Activated CD4-positive, alpha-beta memory T cell treated with anti-CD3 and anti-CD28 coated beads for 36 hours (primary cell): ENCODE results near the gene PAX3. TPM values are rescaled to one million over a fixed set of nuclear protein-coding genes. Genes with fewer than 3 reads are reported as not detected.

Source experiments
- CTCF ChIA-PET: fragments of 350-600 bp; sonication (Branson Sonifier 250); formaldehyde crosslinking; loops from one replicate; lab custom pipeline; 2021; ENCODE audit warnings: antibody characterized with exemption, inconsistent platforms; lab: Charles Lee
- POLR2A ChIA-PET: fragments of 350-600 bp; sonication (Branson Sonifier 250); formaldehyde crosslinking; loops from one replicate; lab custom pipeline; 2021; ENCODE audit warnings: antibody characterized with exemption; lab: Charles Lee
- DNase-seq: peaks from one replicate; pipeline ENCODE4 v3.0.0-alpha.2; 2020
- H3K27ac Mint-ChIP-seq: one replicate; pipeline ENCODE4 v1.8.0; 2021; ENCODE audit warnings: mixed read lengths
- H3K27me3 Mint-ChIP-seq: one replicate; pipeline ENCODE4 v1.8.0; 2021; ENCODE audit warnings: mixed read lengths
- H3K36me3 Mint-ChIP-seq: one replicate; pipeline ENCODE4 v1.8.0; 2021; ENCODE audit warnings: mixed read lengths
- H3K4me1 Mint-ChIP-seq: one replicate; pipeline ENCODE4 v1.8.0; 2021; ENCODE audit warnings: low read depth, mixed read lengths
- H3K4me3 Mint-ChIP-seq: one replicate; pipeline ENCODE4 v1.8.0; 2021; ENCODE audit warnings: mild to moderate bottlenecking, mixed read lengths
- H3K9me3 Mint-ChIP-seq: one replicate; pipeline ENCODE4 v1.8.0; 2021; ENCODE audit warnings: mixed read lengths
- intact Hi-C: fragments of 100-400 bp; cut with micrococcal nuclease; formaldehyde crosslinking; loops from one replicate; pipeline ENCODE4 v1.15.1; 2023
- total RNA-seq, 2 experiments: library from RNA; stranded (reverse); gene quantifications; one replicate each; pipeline ENCODE4 v1.2.3, GENCODE V29; 2021

PAX3 gene
- total RNA-seq, 2 experiments from 2014 or later, result not detected

DNA sequence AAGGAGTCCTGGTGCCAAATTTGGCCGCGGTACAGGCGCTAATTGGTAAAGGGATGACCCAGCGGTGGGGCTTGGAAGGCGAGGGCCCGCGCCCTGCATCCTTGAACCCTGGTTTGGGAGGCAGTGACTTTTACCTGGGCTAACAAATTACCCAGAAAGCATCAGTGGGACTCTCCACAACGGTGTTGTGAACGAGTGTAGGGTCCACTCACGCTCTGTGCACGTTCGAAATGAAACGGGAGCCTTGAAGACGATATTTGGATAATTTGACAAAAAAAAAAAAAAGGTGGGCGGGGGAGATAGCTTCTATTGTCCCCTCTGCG is 3.0 kb upstream of the PAX3 start:
- H3K4me1 Mint-ChIP-seq, result peaks cover 54% of the 10 kb centered on the region
- no peak for DNase-seq
- CTCF ChIA-PET, result interaction anchor here (1.2 kb wide), 1 partner anchor 16 kb away, joined by 4 read pairs; no protein-coding TSS in a partner anchor
- intact Hi-C loops, result loop anchor here (5.0 kb wide), 1 partner anchor 59 kb away; no protein-coding TSS in a partner anchor
- H3K9me3 Mint-ChIP-seq, result no peaks in the 10 kb centered on the region
- POLR2A ChIA-PET, result no interaction called here
- peaks cover 6% of the 10 kb centered on the region for H3K36me3 Mint-ChIP-seq
- peaks cover 89% of the 10 kb centered on the region for H3K27me3 Mint-ChIP-seq
- no peak overlapping the region for H3K4me3 Mint-ChIP-seq
- no peak overlapping the region for H3K27ac Mint-ChIP-seq

DNA sequence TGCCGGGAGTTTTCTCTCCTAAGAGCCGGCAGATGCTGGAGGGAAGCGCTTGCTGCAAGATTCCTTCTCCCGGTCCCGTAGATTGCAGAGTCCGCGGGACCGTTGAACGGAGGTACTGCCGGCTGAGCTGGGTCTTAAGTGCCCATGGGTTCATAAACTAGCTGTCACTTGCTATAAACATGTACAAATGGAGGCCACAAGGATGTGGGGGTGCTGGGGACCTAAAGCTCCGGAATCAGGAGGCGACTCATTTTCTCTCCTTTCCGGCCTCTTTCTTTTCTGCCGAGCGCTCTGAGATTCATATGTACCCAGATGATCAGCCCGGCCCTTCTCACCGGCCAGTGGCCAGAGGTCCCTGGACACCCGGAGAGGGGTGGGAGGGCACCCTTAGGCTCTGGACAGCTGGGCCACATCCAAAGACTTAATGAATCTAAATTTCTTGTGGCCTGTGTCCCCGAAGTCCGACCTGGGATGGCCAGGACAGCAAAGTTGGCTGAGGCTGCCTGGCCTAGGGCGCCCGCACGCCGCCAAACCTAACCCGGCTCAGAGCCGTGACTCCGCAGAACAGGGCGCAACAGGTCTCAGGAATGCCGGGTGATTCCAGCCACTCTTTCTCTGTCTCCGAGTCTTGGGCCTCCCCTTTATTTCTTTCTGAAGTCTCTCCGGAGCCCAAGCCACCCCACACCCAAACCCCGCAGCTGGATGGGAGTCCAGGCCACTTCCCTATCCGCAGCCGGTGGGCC is 2.4 kb upstream of the PAX3 start:
- ChIA-PET CTCF (no interaction called here), POLR2A (no interaction called here)
- peaks cover 6% of the 10 kb centered on the region for H3K36me3 Mint-ChIP-seq
- no peak overlapping the region for H3K4me3 Mint-ChIP-seq
- no peak overlapping the region for H3K27ac Mint-ChIP-seq
- DNase-seq, result no peak
- H3K27me3 Mint-ChIP-seq, result peaks cover 89% of the 10 kb centered on the region
- intact Hi-C loops, result loop anchor here (5.0 kb wide), 1 partner anchor 59 kb away; no protein-coding TSS in a partner anchor
- no peaks in the 10 kb centered on the region for H3K9me3 Mint-ChIP-seq
- H3K4me1 Mint-ChIP-seq, result peaks cover 55% of the 10 kb centered on the region

DNA sequence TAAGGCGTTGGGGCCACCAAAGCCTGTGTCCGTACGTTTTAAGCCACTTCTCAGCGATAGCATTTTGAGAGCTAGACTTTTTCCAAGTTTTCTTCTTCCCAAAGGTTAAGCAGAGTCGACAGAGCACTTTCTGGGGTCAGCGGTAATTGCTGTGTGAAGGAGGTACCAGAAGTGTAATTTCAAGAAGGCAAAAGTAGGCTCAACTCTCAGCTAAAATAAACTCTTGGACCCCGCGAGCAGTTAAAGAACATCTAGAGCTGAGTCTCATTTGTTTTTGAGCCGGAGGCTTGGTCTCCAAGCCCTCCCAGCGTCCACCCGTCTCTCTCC is 1.9 kb upstream of the PAX3 start:
- Mint-ChIP-seq H3K4me1 (peaks cover 54% of the 10 kb centered on the region), H3K9me3 (no peaks in the 10 kb centered on the region), H3K4me3 (no peak overlapping the region), H3K36me3 (peaks cover 6% of the 10 kb centered on the region), H3K27ac (no peak overlapping the region), H3K27me3 (peaks cover 89% of the 10 kb centered on the region)
- ChIA-PET CTCF (no interaction called here), POLR2A (no interaction called here)
- DNase-seq, result no peak
- intact Hi-C loops, result loop anchor here (5.0 kb wide), 1 partner anchor 58 kb away; no protein-coding TSS in a partner anchor

DNA sequence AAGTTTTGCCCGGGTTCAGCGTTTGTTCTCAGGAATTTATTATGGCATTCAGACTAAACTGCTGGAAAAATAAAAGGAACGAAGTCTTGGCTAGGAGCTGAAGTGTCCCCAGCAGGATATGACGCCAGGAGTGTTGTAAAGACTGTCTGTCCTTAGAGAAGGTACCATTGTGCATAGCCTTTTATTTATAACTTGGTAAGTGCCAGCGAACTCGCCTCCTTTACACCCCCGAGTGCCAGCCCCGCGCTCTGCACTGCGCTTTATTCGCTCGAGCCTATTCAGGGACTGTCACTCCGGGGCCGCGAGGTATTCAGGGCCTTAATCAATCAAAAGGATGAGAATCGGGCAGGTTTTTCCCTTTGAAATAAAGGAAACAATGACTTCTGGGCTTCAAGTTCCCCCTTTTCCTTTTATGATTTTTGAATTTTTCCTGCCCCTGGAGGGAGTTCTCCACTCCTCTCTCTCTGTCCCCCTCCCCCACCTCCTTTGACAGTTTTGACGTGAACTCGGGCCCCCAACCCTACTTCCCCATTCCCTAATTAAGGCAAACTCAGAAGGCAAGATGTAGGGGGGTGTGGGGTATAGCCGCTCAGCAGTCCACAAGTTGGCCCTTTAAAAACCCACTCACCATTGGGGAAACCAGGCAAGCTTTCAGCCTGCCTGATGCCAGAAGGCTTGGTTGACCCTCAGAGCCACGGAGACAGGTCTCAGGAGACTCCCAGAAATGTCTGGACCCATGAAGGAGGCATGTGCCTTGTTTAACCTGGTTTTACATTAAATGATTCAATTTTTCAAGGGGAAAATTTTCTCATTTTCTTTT is 1.3 kb upstream of the PAX3 start:
- CTCF ChIA-PET, result no interaction called here
- H3K4me1 Mint-ChIP-seq, result peaks cover 54% of the 10 kb centered on the region
- POLR2A ChIA-PET, result no interaction called here
- peaks cover 89% of the 10 kb centered on the region for H3K27me3 Mint-ChIP-seq
- peaks cover 6% of the 10 kb centered on the region for H3K36me3 Mint-ChIP-seq
- intact Hi-C loops, result loop anchor here (5.0 kb wide), 1 partner anchor 58 kb away; no protein-coding TSS in a partner anchor
- no peaks in the 10 kb centered on the region for H3K9me3 Mint-ChIP-seq
- no peak for DNase-seq
- H3K4me3 Mint-ChIP-seq, result no peak overlapping the region
- H3K27ac Mint-ChIP-seq, result no peak overlapping the region

DNA sequence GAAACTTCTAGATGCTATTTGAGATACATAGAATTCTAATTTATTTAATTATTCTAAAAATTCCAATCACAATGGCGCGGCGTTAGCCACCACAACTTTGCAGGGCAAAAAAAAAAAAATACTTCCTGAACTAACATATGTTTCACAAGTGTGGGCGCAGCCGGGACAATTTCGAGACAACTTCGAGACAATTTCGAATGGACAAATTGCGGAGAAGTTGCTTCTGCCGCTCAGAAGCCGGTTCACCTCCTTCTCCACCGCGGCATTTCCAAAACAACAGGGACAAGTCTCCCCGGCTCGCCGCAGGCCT is 842 bp downstream of the PAX3 start:
- ChIA-PET POLR2A (no interaction called here), CTCF (no interaction called here)
- Mint-ChIP-seq H3K4me1 (peaks cover 45% of the 10 kb centered on the region), H3K27me3 (peaks cover 90% of the 10 kb centered on the region), H3K36me3 (peaks cover 6% of the 10 kb centered on the region), H3K27ac (no peak overlapping the region), H3K9me3 (no peaks in the 10 kb centered on the region), H3K4me3 (peak overlapping the region; percentile 20)
- intact Hi-C loops, result no loop called here
- no peak for DNase-seq

DNA sequence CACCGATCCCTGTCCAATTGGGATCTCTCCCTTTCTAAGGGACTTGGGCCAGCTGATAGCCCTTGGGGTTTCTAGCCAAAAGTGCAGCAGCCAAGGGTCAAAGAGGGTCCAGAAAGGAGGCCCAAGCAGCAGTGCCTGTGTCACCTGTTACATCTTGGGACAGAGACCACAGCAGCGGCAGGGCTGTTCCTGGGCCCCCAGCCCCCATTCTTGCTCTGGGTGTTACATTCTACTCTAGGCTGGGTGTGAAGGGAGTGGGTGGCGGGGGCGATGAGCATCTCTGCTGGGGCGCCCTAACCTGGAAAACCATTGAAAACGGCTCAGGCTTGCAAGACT is 1.2 kb downstream of the PAX3 start:
- Mint-ChIP-seq H3K4me3 (no peak overlapping the region), H3K36me3 (peaks cover 3% of the 10 kb centered on the region), H3K27me3 (peaks cover 90% of the 10 kb centered on the region), H3K9me3 (no peaks in the 10 kb centered on the region), H3K4me1 (peaks cover 41% of the 10 kb centered on the region), H3K27ac (no peak overlapping the region)
- no peak for DNase-seq
- intact Hi-C loops, result no loop called here
- ChIA-PET POLR2A (no interaction called here), CTCF (interaction anchor here (1.4 kb wide), 1 partner anchor 21 kb away, joined by 8 read pairs; no protein-coding TSS in a partner anchor)

DNA sequence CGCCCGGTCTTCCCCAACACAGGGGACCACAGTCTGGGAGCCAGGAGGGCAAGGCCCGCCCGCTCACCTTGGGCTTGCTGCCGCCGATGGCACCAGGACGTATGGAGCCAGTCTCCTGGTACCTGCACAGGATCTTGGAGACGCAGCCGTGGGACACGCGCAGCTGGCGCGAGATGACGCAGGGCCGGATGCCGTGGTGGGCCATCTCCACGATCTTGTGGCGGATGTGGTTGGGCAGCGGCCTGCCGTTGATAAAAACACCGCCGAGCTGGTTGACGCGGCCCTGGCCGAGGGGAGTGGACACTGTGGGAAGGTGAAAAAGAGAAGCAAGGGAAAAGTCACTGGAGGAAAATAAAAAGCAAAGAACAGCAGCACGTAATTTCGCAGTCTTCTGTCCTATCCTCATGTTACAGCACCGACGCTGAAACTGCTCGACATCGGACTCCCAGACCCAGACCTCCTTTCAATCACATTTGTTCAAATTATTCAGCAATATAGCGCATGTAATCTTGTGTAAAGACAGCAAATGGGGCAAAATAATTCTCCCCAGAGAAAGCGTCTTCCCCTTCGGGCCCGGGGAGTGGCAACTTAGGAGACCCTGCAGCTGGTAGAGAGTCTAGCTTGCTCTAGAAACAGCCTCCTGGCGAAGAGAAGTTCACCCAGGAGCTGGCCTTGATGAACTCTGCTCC is 1.7 kb downstream of the PAX3 start:
- H3K36me3 Mint-ChIP-seq, result peaks cover 2% of the 10 kb centered on the region
- ChIA-PET CTCF (interaction anchor here (1.2 to 1.4 kb wide), 2 partner anchors 17 to 21 kb away, joined by 3 to 8 read pairs; no protein-coding TSS in a partner anchor), POLR2A (no interaction called here)
- H3K4me1 Mint-ChIP-seq, result peaks cover 36% of the 10 kb centered on the region
- H3K27me3 Mint-ChIP-seq, result peaks cover 90% of the 10 kb centered on the region
- intact Hi-C loops, result no loop called here
- H3K27ac Mint-ChIP-seq, result peak overlapping the region; percentile 28
- H3K4me3 Mint-ChIP-seq, result peak overlapping the region; percentile 18
- DNase-seq, result no peak
- H3K9me3 Mint-ChIP-seq, result no peaks in the 10 kb centered on the region

DNA sequence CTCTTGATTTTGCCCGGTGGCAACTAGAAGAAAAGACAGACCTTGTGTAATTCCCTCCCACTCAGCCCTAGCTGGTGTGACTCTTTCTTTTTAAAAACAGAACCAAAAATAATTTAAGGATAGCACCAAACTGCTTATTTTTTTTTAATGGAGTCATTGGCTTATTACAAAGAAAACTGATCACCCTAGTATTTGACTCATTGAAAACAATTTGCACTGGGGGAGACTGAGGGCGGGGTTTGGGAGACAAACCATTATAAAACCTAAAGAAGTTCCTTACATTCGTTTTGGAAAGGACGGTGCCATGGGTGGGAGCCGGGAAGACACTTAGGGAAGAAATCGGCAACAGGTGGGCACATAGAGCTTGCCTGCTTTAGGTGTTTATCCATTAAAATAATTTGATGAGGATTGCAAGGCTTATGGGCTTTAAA is 2.5 kb downstream of the PAX3 start:
- H3K4me1 Mint-ChIP-seq, result peaks cover 35% of the 10 kb centered on the region
- H3K9me3 Mint-ChIP-seq, result no peaks in the 10 kb centered on the region
- no peak overlapping the region for H3K4me3 Mint-ChIP-seq
- CTCF ChIA-PET, result interaction anchor here (1.2 to 1.4 kb wide), 2 partner anchors 18 to 22 kb away, joined by 3 to 8 read pairs; no protein-coding TSS in a partner anchor
- POLR2A ChIA-PET, result no interaction called here
- intact Hi-C loops, result no loop called here
- H3K36me3 Mint-ChIP-seq, result peaks cover 2% of the 10 kb centered on the region
- H3K27me3 Mint-ChIP-seq, result peaks cover 91% of the 10 kb centered on the region
- DNase-seq, result no peak
- no peak overlapping the region for H3K27ac Mint-ChIP-seq

DNA sequence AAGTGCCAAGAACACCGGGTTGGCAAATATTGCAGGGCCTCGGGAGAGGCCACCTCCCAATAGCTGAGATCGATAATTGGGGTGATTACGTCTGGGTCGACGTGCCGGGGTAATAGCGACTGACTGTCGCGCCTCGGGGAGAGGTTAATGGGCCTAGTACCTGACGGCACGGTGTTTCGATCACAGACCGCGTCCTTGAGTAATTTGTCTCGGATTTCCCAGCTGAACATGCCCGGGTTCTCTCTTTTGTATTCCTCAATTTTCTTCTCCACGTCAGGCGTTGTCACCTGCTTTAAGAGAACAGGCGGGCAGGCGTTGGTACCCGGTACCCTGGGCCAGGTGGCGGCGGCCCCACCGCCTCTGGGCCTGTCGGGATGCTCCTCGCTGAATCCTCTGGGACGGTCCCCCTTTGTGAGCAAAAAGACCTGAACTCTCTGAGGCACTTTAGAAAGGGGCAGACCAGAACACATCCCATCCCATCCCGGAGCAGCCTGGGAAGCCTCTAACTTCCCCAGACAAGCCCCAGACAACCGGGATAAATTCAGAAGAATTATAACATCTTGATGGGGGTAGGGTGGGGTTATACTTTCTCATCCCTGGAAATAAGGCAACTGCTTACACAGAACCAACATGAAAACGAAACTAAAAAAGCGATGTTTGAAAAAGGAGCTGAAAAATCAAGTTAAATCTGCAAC is 3.3 kb downstream of the PAX3 start:
- Mint-ChIP-seq H3K27ac (no peak overlapping the region), H3K4me3 (peak overlapping the region; percentile 49), H3K9me3 (no peaks in the 10 kb centered on the region), H3K4me1 (peaks cover 38% of the 10 kb centered on the region), H3K36me3 (peaks cover 2% of the 10 kb centered on the region), H3K27me3 (peaks cover 90% of the 10 kb centered on the region)
- POLR2A ChIA-PET, result no interaction called here
- DNase-seq, result no peak
- intact Hi-C loops, result no loop called here
- CTCF ChIA-PET, result interaction anchor here (1.2 kb wide), 1 partner anchor 18 kb away, joined by 3 read pairs; no protein-coding TSS in a partner anchor

DNA sequence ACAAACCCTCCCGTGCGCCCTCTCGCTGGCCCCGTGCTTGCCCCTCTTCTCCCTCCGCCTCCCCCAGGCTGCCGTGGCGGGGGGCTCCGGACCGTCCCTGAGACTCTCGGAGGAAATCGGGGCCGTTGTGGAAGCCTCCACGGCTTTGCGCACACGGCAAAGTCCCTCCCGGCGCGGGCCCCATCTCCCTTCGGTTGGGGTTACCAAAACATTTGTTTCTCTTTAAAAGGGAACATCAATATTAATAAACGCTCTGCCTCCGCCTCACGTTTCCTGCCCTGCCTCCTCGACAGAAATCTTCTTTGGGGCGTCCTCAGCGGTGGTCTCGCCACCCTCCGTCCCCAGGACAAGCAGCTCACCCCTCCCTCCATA is 3.8 kb downstream of the PAX3 start:
- Mint-ChIP-seq H3K27me3 (peaks cover 90% of the 10 kb centered on the region), H3K4me3 (peak overlapping the region; percentile 49), H3K36me3 (peaks cover 2% of the 10 kb centered on the region), H3K27ac (no peak overlapping the region), H3K4me1 (peaks cover 40% of the 10 kb centered on the region), H3K9me3 (no peaks in the 10 kb centered on the region)
- POLR2A ChIA-PET, result no interaction called here
- CTCF ChIA-PET, result no interaction called here
- DNase-seq, result no peak
- intact Hi-C loops, result no loop called here

DNA sequence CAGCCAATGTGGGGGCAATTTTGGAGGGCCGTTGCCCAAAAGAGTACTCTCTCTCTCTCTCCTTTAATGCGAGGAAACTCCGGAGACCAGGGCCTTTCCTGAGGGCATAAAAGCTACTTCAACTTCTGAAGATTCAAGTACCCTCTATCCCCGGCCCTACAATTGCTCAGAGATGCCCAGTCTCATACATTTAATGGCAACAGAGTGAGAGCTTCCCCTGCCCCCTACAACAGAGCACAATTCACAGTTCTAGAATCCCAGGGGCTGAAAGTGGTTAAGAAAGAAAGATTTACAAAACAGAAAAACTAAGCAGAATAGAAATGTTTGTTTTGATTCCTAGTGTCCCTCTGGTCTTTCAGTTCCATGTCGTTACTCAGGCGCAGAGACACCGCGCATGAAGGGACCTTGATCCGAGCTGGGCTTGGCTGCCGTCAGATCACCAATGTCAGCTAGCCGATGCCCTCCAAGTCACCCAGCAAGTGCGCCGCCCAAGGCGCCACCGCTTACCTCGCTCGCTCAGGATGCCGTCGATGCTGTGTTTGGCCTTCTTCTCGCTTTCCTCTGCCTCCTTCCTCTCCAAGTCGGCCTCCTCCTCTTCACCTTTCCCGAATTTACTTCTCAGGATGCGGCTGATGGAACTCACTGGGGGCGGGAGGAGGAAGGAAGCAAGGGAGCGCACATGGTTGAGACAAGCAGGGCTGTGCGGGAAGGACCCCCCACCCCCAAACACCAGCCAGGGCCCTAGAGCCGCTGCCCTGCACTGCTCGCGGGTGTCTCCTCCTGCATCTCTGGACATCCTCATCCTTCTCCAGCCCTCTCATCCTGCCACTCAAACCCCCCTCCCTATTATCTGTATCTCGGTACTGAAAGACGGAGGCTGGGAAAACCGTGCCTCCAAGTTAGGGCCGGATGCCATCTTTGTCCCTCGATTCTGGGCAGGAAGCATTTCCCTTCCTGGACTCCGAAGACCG is 4.9 kb downstream of the PAX3 start:
- Mint-ChIP-seq H3K27me3 (peaks cover 90% of the 10 kb centered on the region), H3K36me3 (peaks cover 2% of the 10 kb centered on the region), H3K9me3 (no peaks in the 10 kb centered on the region), H3K4me3 (no peak overlapping the region), H3K4me1 (peaks cover 35% of the 10 kb centered on the region), H3K27ac (no peak overlapping the region)
- ChIA-PET POLR2A (no interaction called here), CTCF (interaction anchor here (1.0 kb wide), 1 partner anchor 24 kb away, joined by 3 read pairs; no protein-coding TSS in a partner anchor)
- intact Hi-C loops, result loop anchor here (1.0 kb wide), 1 partner anchor 17 kb away; no protein-coding TSS in a partner anchor
- no peak for DNase-seq
